ENCODE data around the gene XG.
"Not testable (repeated sequence)": the region's sequence is repeated elsewhere in the genome, so short reads cannot be mapped to it uniquely, and the experiment has no call there.

XG gene

DNA sequence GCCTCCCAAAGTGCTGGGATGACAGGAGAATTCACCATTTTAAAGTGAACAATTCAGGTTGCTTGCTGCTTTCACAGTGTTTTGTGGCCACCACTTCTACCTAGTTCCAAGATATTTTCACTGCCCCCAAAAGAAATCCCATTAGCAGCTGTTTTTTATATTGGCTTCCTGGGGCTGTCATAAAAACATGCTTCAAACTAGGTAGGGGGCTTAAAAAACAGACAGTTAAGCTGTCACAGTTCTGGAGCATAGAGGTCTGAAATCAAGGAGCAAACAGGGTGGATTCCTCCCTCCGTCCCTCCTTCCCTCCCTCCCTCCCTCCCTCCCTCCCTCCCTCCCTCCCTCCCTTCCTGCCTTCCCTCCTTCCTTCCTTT, 3.0 kb upstream of the XG start:
- no peaks in the 10 kb centered on the region for H3K79me2 ChIP-seq (ENCODE audit: insufficient read depth, low read length)
- no peak overlapping the region for H3K4me2 ChIP-seq (ENCODE audit: low read depth, low read length, poor library complexity, severe bottlenecking)
- no peaks in the 10 kb centered on the region for H3F3A ChIP-seq (ENCODE audit: insufficient read depth)
- no peak for TF ChIP-seq EZH2phosphoT487 (conservative IDR thresholded peaks at IDR 0.05; ENCODE audit: low read length)
- TF ChIP-seq, protein P1, sequence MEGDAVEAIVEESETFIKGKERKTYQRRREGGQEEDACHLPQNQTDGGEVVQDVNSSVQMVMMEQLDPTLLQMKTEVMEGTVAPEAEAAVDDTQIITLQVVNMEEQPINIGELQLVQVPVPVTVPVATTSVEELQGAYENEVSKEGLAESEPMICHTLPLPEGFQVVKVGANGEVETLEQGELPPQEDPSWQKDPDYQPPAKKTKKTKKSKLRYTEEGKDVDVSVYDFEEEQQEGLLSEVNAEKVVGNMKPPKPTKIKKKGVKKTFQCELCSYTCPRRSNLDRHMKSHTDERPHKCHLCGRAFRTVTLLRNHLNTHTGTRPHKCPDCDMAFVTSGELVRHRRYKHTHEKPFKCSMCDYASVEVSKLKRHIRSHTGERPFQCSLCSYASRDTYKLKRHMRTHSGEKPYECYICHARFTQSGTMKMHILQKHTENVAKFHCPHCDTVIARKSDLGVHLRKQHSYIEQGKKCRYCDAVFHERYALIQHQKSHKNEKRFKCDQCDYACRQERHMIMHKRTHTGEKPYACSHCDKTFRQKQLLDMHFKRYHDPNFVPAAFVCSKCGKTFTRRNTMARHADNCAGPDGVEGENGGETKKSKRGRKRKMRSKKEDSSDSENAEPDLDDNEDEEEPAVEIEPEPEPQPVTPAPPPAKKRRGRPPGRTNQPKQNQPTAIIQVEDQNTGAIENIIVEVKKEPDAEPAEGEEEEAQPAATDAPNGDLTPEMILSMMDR (IDR thresholded peaks at IDR 0.05; ENCODE audit: insufficient read depth, low read length, poor library complexity, severe bottlenecking), result no peak
- H3K4me3 ChIP-seq (ENCODE audit: insufficient read depth, low read length, poor library complexity, severe bottlenecking), result no peak overlapping the region
- H3K36me3 ChIP-seq (ENCODE audit: low read length), result no peaks in the 10 kb centered on the region
- no peak overlapping the region for H3K9ac ChIP-seq (ENCODE audit: low read length)
- no peak overlapping the region for H2AFZ ChIP-seq (ENCODE audit: low read depth, low read length, severe bottlenecking)
- H3K27ac ChIP-seq (ENCODE audit: low read depth, low read length), result no peak overlapping the region
- no peaks in the 10 kb centered on the region for H3K27me3 ChIP-seq (ENCODE audit: low read length)
- H4K20me1 ChIP-seq (ENCODE audit: low read depth, low read length), result no peaks in the 10 kb centered on the region
- no peaks in the 10 kb centered on the region for H3K9me3 ChIP-seq (ENCODE audit: insufficient read depth, low read length)
- H3K9me2 ChIP-seq (replicated peaks; ENCODE audit: insufficient read depth, low read length), result no peaks in the 10 kb centered on the region

DNA sequence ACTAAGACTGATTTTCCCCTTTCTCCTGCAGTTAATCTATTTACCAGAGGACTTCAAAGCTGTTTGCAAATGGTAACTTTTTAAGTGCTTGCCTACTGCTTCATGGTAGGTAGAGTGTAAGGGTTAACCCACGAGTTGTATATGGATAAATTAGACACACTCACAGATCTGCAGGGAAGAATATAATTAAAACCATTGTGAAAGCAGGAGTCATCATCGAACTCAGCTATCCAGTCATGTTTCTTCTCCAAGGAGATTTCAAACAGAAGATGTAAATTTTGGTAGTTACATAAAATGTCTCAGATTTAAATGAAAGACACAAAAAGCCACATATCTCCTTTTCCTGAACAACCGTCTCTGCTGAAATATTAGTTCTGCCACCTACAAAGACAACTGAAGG, 549 bp upstream of the XG start:
- Histone ChIP-seq H3K4me3 (ENCODE audit: insufficient read depth, low read length, poor library complexity, severe bottlenecking) (no peak overlapping the region), H3K79me2 (ENCODE audit: insufficient read depth, low read length) (no peaks in the 10 kb centered on the region), H2AFZ (ENCODE audit: low read depth, low read length, severe bottlenecking) (no peak overlapping the region), H3K36me3 (ENCODE audit: low read length) (no peaks in the 10 kb centered on the region), H3K9me3 (ENCODE audit: insufficient read depth, low read length) (no peaks in the 10 kb centered on the region), H3K4me2 (ENCODE audit: low read depth, low read length, poor library complexity, severe bottlenecking) (no peak overlapping the region), H3K9me2 (replicated peaks; ENCODE audit: insufficient read depth, low read length) (no peaks in the 10 kb centered on the region), H3F3A (ENCODE audit: insufficient read depth) (no peaks in the 10 kb centered on the region), H3K27me3 (ENCODE audit: low read length) (no peaks in the 10 kb centered on the region), H3K27ac (ENCODE audit: low read depth, low read length) (no peak overlapping the region), H3K9ac (ENCODE audit: low read length) (no peak overlapping the region), H4K20me1 (ENCODE audit: low read depth, low read length) (no peaks in the 10 kb centered on the region)
- TF ChIP-seq, protein P1 (IDR thresholded peaks at IDR 0.05; ENCODE audit: insufficient read depth, low read length, poor library complexity, severe bottlenecking), result no peak
- TF ChIP-seq EZH2phosphoT487 (conservative IDR thresholded peaks at IDR 0.05; ENCODE audit: low read length), result no peak

DNA sequence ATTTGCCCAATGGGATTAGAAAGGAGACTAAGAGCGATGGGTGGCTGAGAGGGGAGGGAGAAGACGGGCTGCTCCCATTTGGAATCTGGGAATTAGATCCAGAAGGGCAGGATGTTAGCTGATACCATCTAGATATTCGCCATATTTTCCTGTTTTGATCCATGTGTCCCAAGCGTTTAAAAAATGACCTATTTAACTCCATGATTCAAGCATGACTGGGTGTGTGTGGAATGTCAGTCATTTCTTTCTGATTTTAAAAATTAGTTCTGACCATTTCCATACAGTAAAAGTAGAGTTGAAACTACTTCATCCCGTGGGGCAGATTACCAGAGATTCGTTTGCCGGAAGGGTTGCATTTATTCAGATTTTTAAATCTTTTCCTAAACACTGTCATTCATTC, 601 bp downstream of the XG start:
- H2AFZ ChIP-seq (ENCODE audit: low read depth, low read length, severe bottlenecking); H3K9me2 ChIP-seq (replicated peaks; ENCODE audit: insufficient read depth, low read length); H3F3A ChIP-seq (ENCODE audit: insufficient read depth); H3K36me3 ChIP-seq (ENCODE audit: low read length); H3K27me3 ChIP-seq (ENCODE audit: low read length); H3K9ac ChIP-seq (ENCODE audit: low read length); H3K9me3 ChIP-seq (ENCODE audit: insufficient read depth, low read length); H3K27ac ChIP-seq (ENCODE audit: low read depth, low read length); H3K4me2 ChIP-seq (ENCODE audit: low read depth, low read length, poor library complexity, severe bottlenecking); H3K79me2 ChIP-seq (ENCODE audit: insufficient read depth, low read length); H4K20me1 ChIP-seq (ENCODE audit: low read depth, low read length); H3K4me3 ChIP-seq (ENCODE audit: insufficient read depth, low read length, poor library complexity, severe bottlenecking): not testable (repeated sequence)

DNA sequence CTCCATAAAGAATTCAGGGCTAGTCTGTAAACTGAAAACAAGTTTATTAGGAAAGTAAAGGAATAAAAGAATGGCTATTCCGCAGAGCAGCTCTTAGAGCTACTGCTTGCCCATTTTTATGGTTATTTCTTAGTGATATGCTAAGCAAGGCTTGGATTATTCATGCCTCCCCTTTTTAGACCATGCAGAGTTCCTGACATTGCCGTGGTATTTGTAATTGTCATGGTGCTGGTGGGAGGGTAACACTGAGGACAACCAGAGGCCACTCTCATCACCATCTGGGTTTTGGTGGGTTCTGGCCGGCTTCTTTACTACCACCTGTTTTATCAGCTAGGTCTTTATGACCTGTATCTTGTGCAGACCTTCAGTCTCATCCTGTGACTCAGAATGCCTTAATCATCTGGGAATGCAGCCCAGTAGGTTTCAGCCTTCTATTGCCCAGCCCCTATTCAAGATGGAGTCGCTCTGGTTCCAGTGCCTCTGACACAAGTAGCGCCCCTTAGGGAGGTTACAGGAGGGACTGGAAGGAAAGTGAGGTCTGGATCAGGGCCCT, 3.4 kb downstream of the XG start:
- H3F3A ChIP-seq (ENCODE audit: insufficient read depth); H3K4me3 ChIP-seq (ENCODE audit: insufficient read depth, low read length, poor library complexity, severe bottlenecking); H3K9me3 ChIP-seq (ENCODE audit: insufficient read depth, low read length); H3K79me2 ChIP-seq (ENCODE audit: insufficient read depth, low read length); H4K20me1 ChIP-seq (ENCODE audit: low read depth, low read length); H3K27me3 ChIP-seq (ENCODE audit: low read length); H3K4me2 ChIP-seq (ENCODE audit: low read depth, low read length, poor library complexity, severe bottlenecking); H3K27ac ChIP-seq (ENCODE audit: low read depth, low read length); H3K9me2 ChIP-seq (replicated peaks; ENCODE audit: insufficient read depth, low read length); H3K36me3 ChIP-seq (ENCODE audit: low read length); H3K9ac ChIP-seq (ENCODE audit: low read length); H2AFZ ChIP-seq (ENCODE audit: low read depth, low read length, severe bottlenecking): not testable (repeated sequence)

Measured in SU-DHL-6 (cell line).